Glutamatergic neuron (in vitro differentiated cells): ENCODE data around the gene CNMD. TPM values are rescaled to one million over a fixed set of nuclear protein-coding genes. Genes with fewer than 3 reads are reported as not detected.
"Not testable (repeated sequence)": the region's sequence is repeated elsewhere in the genome, so short reads cannot be mapped to it uniquely, and the experiment has no call there.

ENCODE experiments used
- DNase-seq: peaks from one replicate; pipeline ENCODE4 v3.0.0; 2022
- H3K27ac Mint-ChIP-seq: one replicate; pipeline ENCODE4 v1.8.0; 2020; ENCODE audit warnings: mild to moderate bottlenecking, mixed read lengths, inconsistent platforms; ENCODE audit not compliant: unreplicated experiment
- H3K27me3 Mint-ChIP-seq: one replicate; pipeline ENCODE4 v1.8.0; 2020; ENCODE audit warnings: mild to moderate bottlenecking, moderate library complexity, mixed read lengths, inconsistent platforms; ENCODE audit not compliant: unreplicated experiment
- H3K36me3 Mint-ChIP-seq: one replicate; pipeline ENCODE4 v1.8.0; 2020; ENCODE audit warnings: mild to moderate bottlenecking, mixed read lengths, inconsistent platforms; ENCODE audit not compliant: unreplicated experiment
- H3K4me1 Mint-ChIP-seq: one replicate; pipeline ENCODE4 v1.8.0; 2020; ENCODE audit warnings: mild to moderate bottlenecking, low read depth, mixed read lengths, inconsistent platforms; ENCODE audit not compliant: unreplicated experiment
- H3K4me3 Mint-ChIP-seq: one replicate; pipeline ENCODE4 v1.8.0; 2020; ENCODE audit warnings: mild to moderate bottlenecking, mixed read lengths, inconsistent platforms; ENCODE audit not compliant: unreplicated experiment
- H3K9me3 Mint-ChIP-seq: one replicate; pipeline ENCODE4 v1.8.0; 2020; ENCODE audit warnings: mild to moderate bottlenecking, moderate library complexity, mixed read lengths, inconsistent platforms; ENCODE audit not compliant: unreplicated experiment
- total RNA-seq: library from RNA; stranded (reverse); fragmentation: NEBNext Ultra II Directional; extraction: Animal tissue kit (Norgen Biotek cat#: 25700); gene quantifications from one replicate; pipeline ENCODE4 v1.2.1, GENCODE V29; 2021; ENCODE audit not compliant: unreplicated experiment
- TF ChIP-seq, protein P1 (sequence below): fragments of 200-600 bp; sonication (generic); IDR thresholded peaks from one replicate; pipeline ENCODE4 v1.5.0; 2021; ENCODE audit not compliant: partially characterized antibody, unreplicated experiment

The CNMD gene
- total RNA-seq, 1 donor from 2014 or later, result 0.98 TPM

DNA sequence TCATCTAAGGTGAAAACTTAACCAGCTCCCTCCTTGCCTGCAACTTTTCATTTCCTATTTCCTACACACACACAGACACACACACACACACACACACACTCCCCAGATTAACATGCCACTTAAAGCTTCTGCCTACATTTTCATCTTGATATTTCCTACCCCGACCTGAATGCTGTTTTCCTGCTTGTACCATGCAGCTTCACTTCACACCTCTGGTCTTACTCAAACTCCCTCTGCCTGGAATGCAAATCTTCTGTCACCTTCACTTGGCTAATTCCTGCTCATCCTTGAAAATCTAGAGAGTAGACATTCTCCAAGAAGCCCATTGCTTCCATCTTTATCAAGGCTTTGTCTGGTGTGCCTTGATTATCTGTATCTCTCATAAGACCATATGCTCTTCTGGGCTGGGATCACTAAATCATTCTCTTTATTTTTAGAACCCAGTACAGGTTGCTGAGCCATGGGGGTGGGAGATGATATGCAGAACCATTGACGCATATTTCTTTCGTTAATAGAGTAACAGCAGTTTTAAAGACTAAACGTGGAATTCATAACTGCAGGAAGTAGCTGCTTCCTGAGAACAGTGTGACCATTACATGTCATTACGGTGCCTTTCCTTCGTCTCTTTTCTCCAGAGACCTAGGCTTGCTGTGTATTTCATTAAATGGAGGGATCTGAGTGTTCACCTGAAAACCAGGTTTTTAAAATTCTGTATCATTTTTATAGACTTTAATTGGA is 37.7 kb downstream of the CNMD start:
- no peaks in the 10 kb centered on the region for H3K9me3 Mint-ChIP-seq
- H3K4me1 Mint-ChIP-seq, result peaks cover 5% of the 10 kb centered on the region
- peak overlapping the region; percentile 36 for H3K27ac Mint-ChIP-seq
- H3K27me3 Mint-ChIP-seq, result peaks cover 2% of the 10 kb centered on the region
- TF ChIP-seq, protein P1, sequence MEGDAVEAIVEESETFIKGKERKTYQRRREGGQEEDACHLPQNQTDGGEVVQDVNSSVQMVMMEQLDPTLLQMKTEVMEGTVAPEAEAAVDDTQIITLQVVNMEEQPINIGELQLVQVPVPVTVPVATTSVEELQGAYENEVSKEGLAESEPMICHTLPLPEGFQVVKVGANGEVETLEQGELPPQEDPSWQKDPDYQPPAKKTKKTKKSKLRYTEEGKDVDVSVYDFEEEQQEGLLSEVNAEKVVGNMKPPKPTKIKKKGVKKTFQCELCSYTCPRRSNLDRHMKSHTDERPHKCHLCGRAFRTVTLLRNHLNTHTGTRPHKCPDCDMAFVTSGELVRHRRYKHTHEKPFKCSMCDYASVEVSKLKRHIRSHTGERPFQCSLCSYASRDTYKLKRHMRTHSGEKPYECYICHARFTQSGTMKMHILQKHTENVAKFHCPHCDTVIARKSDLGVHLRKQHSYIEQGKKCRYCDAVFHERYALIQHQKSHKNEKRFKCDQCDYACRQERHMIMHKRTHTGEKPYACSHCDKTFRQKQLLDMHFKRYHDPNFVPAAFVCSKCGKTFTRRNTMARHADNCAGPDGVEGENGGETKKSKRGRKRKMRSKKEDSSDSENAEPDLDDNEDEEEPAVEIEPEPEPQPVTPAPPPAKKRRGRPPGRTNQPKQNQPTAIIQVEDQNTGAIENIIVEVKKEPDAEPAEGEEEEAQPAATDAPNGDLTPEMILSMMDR, result no peak
- no peak for DNase-seq
- H3K4me3 Mint-ChIP-seq, result no peak overlapping the region
- no peaks in the 10 kb centered on the region for H3K36me3 Mint-ChIP-seq

DNA sequence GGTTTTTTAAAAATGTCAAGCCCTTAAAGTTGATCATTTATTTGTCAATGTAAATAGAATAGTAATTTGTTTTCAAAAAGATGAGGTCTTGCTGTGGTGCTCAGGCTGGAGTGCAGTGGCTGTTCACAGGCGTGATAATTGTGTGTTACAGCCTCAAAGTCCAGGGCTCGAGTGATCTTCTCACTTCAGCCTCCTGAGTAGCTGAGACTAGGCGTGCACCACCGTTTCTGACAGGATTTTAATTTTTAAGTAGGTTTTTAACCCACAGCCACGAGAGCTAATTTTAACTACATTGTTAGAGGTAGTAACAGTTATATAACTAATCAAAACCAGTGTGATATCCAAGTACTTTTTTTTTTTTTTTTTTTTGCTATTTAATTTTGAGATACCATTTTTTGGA is 43.1 kb downstream of the CNMD start:
- Mint-ChIP-seq H3K27me3 (no peaks in the 10 kb centered on the region), H3K9me3 (no peaks in the 10 kb centered on the region)

DNA sequence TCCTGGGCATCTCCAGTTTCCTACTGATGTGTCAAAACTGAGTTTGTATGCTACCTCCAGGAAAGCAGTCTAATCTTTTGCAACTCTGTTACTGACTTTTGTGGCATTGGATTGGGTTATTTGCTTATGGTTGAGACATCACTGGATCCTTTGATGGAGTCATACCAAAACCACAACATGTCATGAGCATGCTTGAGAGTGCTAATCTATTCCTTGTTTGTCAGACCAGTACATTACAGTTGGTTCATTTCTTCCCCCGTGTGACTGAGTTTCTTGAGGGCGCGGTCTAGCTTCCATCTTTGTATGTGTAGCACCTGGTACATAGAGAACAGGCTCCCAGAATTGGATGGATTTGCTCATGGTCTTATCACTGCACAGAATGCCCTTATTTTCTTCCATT is 43.8 kb downstream of the CNMD start:
- Mint-ChIP-seq H3K27ac (no peak overlapping the region), H3K9me3 (no peaks in the 10 kb centered on the region)

More for the DNA sequence above, 43.1 kb downstream of the CNMD start:
- DNase-seq, result no peak
- peaks cover under 1% of the 10 kb centered on the region for H3K4me1 Mint-ChIP-seq
- no peak overlapping the region for H3K4me3 Mint-ChIP-seq
- no peaks in the 10 kb centered on the region for H3K36me3 Mint-ChIP-seq
- TF ChIP-seq, protein P1, result no peak
- no peak overlapping the region for H3K27ac Mint-ChIP-seq

DNA sequence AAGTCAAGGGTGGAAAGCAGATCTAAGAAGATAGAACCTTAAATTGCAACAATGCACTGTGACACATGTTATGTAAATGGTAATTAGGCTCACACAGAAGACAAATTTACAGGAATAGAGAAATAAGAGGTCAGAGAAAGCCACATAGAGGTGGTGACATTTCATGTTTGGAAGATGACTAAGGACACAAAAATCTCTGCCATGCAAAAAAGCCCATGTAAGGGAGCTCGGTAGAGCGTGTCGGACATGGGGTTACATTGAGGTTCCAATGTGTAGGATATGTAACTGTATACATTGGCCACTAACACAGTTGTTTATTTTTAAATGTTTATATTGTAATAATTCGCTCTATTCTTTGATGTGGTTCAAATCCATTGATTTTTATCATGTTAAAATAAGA is 53.2 kb downstream of the CNMD start:
- Mint-ChIP-seq H3K27me3 (no peaks in the 10 kb centered on the region), H3K27ac (no peak overlapping the region)

More for the DNA sequence above, 43.8 kb downstream of the CNMD start:
- H3K27me3 Mint-ChIP-seq, result no peaks in the 10 kb centered on the region
- no peaks in the 10 kb centered on the region for H3K36me3 Mint-ChIP-seq
- H3K4me1 Mint-ChIP-seq, result no peaks in the 10 kb centered on the region
- DNase-seq, result no peak
- TF ChIP-seq, protein P1, result no peak
- no peak overlapping the region for H3K4me3 Mint-ChIP-seq

DNA sequence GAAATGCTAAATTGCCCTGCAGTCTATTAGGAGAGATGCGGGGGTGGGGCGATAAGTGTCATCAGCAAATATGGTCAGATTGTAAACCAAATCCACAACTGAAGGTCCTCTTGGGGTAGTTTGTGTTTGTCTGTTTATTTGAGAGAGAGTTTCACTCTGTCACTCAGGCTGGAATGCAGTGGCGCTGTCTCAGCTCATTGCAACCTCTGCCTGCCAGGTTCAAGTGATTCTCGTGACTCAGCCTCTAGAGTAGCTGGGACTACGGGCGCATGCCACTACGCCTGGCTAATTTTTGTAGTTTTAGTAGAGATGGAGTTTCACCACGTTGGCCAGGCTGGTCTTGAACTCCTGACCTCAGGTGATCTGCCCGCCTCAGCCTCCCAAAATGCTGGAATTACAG is 53.8 kb downstream of the CNMD start:
- H3K36me3 Mint-ChIP-seq, H3K4me1 Mint-ChIP-seq, DNase-seq: not testable (repeated sequence)

More for the DNA sequence above, 53.2 kb downstream of the CNMD start:
- TF ChIP-seq, protein P1, result no peak
- H3K4me1 Mint-ChIP-seq, result no peaks in the 10 kb centered on the region
- H3K36me3 Mint-ChIP-seq, result no peaks in the 10 kb centered on the region
- no peak for DNase-seq
- H3K4me3 Mint-ChIP-seq, result no peak overlapping the region
- no peaks in the 10 kb centered on the region for H3K9me3 Mint-ChIP-seq

More for the DNA sequence above, 53.8 kb downstream of the CNMD start:
- not testable (repeated sequence) for H3K9me3 Mint-ChIP-seq, H3K27ac Mint-ChIP-seq, H3K4me3 Mint-ChIP-seq, H3K27me3 Mint-ChIP-seq
